Head of caudate nucleus (tissue), 42 donors: ENCODE measurements around the gene ZP3.
"Not testable (repeated sequence)": the region's sequence is repeated elsewhere in the genome, so short reads cannot be mapped to it uniquely, and the experiment has no call there.

Experiments used
- DNase-seq, 42 donors: peaks; one replicate each; pipeline versions ENCODE4 v3.0.0 to v3.0.0-alpha.2; 2020 to 2021; ENCODE audit warnings: mixed read lengths in 7 of 42
- intact Hi-C: fragments of 100-400 bp; cut with DNase I; formaldehyde crosslinking; loops from one replicate; pipeline ENCODE4 v1.15.0; 2022

ZP3 gene

GRCh38 chr7:76476280-76476679 is 51.5 kb downstream of the ZP3 start:
- DNase-seq, intact Hi-C loops: not testable (repeated sequence)

- DNase-seq, intact Hi-C loops: not testable (repeated sequence)
Measured at GRCh38 chr7:76476742-76477474, 52.2 kb downstream of the ZP3 start.

- intact Hi-C loops, result not testable (repeated sequence)
Measured at GRCh38 chr7:76479628-76480027, 54.9 kb downstream of the ZP3 start.

GRCh38 chr7:76480403-76481253 is 55.9 kb downstream of the ZP3 start:
- DNase-seq, result peak in 27 of 42 donors; percentile 15 to 69 (median 43)
- intact Hi-C loops, result not testable (repeated sequence)

More at GRCh38 chr7:76479628-76480027, 54.9 kb downstream of the ZP3 start:
- DNase-seq, result not testable (repeated sequence)

GRCh38 chr7:76482660-76483059 is 57.9 kb downstream of the ZP3 start:
- intact Hi-C loops, DNase-seq: not testable (repeated sequence)

GRCh38 chr7:76483081-76483480 is 58.3 kb downstream of the ZP3 start:
- intact Hi-C loops, DNase-seq: not testable (repeated sequence)

GRCh38 chr7:76484456-76484855 is 59.7 kb downstream of the ZP3 start:
- intact Hi-C loops, DNase-seq: not testable (repeated sequence)

GRCh38 chr7:76485822-76486610 is 61.3 kb downstream of the ZP3 start:
- DNase-seq, intact Hi-C loops: not testable (repeated sequence)

- intact Hi-C loops, result not testable (repeated sequence)
- peak in 3 of 42 donors; percentile 8 to 33 (median 17) for DNase-seq
Measured at GRCh38 chr7:76486618-76487017, 61.9 kb downstream of the ZP3 start.

- intact Hi-C loops, result not testable (repeated sequence)
- DNase-seq, result peak in 6 of 42 donors; percentile 21 to 62 (median 28)
Measured at GRCh38 chr7:76487969-76488368, 63.2 kb downstream of the ZP3 start.
